ENCODE results near the gene ADAMTS2. TPM values are rescaled to one million over a fixed set of nuclear protein-coding genes. Genes with fewer than 3 reads are reported as not detected.

The ADAMTS2 gene
- total RNA-seq, 1 experiment from 2014 or later, result 3.9 TPM

DNA sequence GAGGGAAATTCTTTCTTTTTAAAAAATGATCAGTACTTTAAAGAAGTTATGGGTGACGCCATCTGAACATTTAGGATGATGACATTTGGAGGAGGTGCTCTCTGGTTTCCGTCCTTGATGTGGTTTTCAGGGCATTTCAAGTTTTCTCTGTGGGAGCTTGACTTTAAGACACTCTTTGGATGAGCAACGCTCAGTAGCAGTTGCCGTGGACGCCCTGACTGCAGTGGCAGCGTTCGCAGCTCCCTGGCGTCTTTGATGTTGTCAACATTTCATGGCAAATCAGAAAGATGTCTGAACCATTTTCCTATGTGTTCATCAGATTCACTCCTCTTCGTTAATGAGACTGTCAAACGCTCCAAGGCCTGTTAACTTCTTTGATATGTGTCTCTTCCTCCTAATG is 199.0 kb downstream of the ADAMTS2 start:
- H3K27ac ChIP-seq (ENCODE audit: low read depth, low read length), result no peak overlapping the region
- no peak overlapping the region for H3K9ac ChIP-seq (ENCODE audit: low read length)
- H3K79me2 ChIP-seq (ENCODE audit: insufficient read depth, low read length), result no peaks in the 10 kb centered on the region
- H3K36me3 ChIP-seq (ENCODE audit: control insufficient read depth in 1 of 2, insufficient read depth in 2 of 2, low read length in 2 of 2), result no peaks in the 10 kb centered on the region
- intact Hi-C loops (cut with micrococcal nuclease), result no loop called here
- no peak for TF ChIP-seq TCF7L2 (IDR thresholded peaks at IDR 0.05; ENCODE audit: borderline replicate concordance, extremely low read depth, insufficient read depth, insufficient read length)
- TF ChIP-seq YY1 (IDR thresholded peaks at IDR 0.05; ENCODE audit: extremely low read depth, insufficient replicate concordance, low read depth, low read length), result no peak
- TF ChIP-seq, protein P1, sequence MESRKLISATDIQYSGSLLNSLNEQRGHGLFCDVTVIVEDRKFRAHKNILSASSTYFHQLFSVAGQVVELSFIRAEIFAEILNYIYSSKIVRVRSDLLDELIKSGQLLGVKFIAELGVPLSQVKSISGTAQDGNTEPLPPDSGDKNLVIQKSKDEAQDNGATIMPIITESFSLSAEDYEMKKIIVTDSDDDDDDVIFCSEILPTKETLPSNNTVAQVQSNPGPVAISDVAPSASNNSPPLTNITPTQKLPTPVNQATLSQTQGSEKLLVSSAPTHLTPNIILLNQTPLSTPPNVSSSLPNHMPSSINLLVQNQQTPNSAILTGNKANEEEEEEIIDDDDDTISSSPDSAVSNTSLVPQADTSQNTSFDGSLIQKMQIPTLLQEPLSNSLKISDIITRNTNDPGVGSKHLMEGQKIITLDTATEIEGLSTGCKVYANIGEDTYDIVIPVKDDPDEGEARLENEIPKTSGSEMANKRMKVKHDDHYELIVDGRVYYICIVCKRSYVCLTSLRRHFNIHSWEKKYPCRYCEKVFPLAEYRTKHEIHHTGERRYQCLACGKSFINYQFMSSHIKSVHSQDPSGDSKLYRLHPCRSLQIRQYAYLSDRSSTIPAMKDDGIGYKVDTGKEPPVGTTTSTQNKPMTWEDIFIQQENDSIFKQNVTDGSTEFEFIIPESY (IDR thresholded peaks at IDR 0.05; ENCODE audit: extremely low read depth, insufficient replicate concordance, low read length), result no peak
- no peak for TF ChIP-seq SP1 (IDR thresholded peaks at IDR 0.05; ENCODE audit: low read depth)
- no peak for TF ChIP-seq ZFX (IDR thresholded peaks at IDR 0.05)
- no peak for TF ChIP-seq MAX (IDR thresholded peaks at IDR 0.05)
- TF ChIP-seq CEBPB (IDR thresholded peaks at IDR 0.05; ENCODE audit: low read depth), result no peak
- TF ChIP-seq POLR2AphosphoS5 (IDR thresholded peaks at IDR 0.05; ENCODE audit: low read depth, low read length), result no peak
- no peak for TF ChIP-seq EZH2phosphoT487 (IDR thresholded peaks at IDR 0.05; ENCODE audit: borderline replicate concordance)
- TF ChIP-seq ZNF274 (IDR thresholded peaks at IDR 0.05; ENCODE audit: low read depth, low read length), result no peak
- no peaks in the 10 kb centered on the region for H3K4me1 ChIP-seq (ENCODE audit: control insufficient read depth in 1 of 2, insufficient read depth in 2 of 2, low read length in 2 of 2)
- H3K9me2 ChIP-seq (ENCODE audit: insufficient read depth), result no peaks in the 10 kb centered on the region
- H3K9me3 ChIP-seq (ENCODE audit: control insufficient read depth in 1 of 2, insufficient read depth in 1 of 2, low read depth in 1 of 2, low read length in 2 of 2), result no peaks in the 10 kb centered on the region
- BruUV-seq (replicated peaks), result no TSS peak
- no peak overlapping the region for H3K4me2 ChIP-seq (ENCODE audit: low read length)
- ATAC-seq (no peak), DNase-seq (ENCODE audit: low read depth, low spot score) (no peak)
- H3K27me3 ChIP-seq (ENCODE audit: insufficient read depth, low read length), result no peaks in the 10 kb centered on the region
- no peaks in the 10 kb centered on the region for H4K20me1 ChIP-seq (ENCODE audit: insufficient read depth)
- CTCF ChIA-PET, result no interaction called here
- POLR2A ChIA-PET, result no interaction called here
- no peak overlapping the region for H2AFZ ChIP-seq (ENCODE audit: low read depth, low read length, poor library complexity, severe bottlenecking)
- RAD21 ChIA-PET (ENCODE audit: low non-redundant PET in 1 of 2, low total read pairs in 2 of 2, uncharacterized antibody in 2 of 2, unreplicated experiment in 2 of 2), result no interaction called here
- H3K4me3 ChIP-seq (replicated peaks in 1 of 2; ENCODE audit: low read depth in 1 of 2, low read length in 2 of 2), result no peak overlapping the region

Data from HCT116 (cell line).